ENCODE measurements around the gene EGLN1. TPM values are rescaled to one million over a fixed set of nuclear protein-coding genes. Genes with fewer than 3 reads are reported as not detected.

EGLN1 gene
- total RNA-seq, 1 donor from 2014 or later: 19.9 TPM

DNA sequence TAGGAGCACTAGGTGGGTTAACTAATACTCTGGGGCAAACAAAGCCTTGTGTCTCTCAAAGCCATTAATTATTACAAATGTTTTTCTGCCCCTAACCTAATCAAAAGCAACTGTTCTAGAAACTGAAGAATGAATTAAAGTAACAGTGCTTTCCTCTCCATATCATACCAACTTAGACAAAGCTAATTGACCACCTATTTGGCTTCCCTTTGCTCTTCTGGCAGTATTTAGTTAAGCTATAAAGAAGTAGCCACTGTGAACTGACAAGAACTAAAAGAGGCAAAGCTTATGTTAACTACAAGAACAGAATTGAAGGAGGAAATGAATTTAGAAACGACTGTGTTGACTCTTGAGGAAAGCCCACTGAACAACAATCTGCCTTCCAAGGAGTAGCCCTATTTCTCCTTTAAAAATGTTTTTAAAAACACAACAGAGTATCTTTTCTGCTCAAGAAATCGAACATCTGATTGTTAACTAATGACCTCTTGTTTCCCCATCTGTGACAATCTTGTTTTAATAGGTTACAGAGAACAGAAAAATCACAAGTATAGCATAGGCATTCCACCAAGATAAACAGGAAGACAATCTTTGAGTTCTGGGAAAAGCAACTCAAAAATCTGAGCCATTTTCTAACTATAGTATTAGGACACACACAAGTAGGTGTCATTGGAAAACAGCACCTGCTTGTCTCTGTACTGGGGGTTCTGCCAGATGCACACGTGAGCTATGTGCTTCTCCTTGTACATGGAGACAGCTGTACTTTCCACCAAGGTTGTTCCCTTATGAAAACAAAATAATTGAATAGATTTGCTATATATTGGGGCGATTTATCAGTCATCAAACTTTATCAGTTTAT is 3.1 kb upstream of the EGLN1 start:
- Mint-ChIP-seq H3K27me3 (no peaks in the 10 kb centered on the region), H3K4me3 (ENCODE audit: low read depth) (no peak overlapping the region), H3K36me3 (ENCODE audit: insufficient read depth) (no peaks in the 10 kb centered on the region), H3K4me1 (ENCODE audit: low read depth) (peaks cover 19% of the 10 kb centered on the region), H3K9me3 (ENCODE audit: low read depth) (no peaks in the 10 kb centered on the region), H3K27ac (no peak overlapping the region)
- DNase-seq (ENCODE audit: low spot score, unreplicated experiment): no peak
- TF ChIP-seq, protein P1, sequence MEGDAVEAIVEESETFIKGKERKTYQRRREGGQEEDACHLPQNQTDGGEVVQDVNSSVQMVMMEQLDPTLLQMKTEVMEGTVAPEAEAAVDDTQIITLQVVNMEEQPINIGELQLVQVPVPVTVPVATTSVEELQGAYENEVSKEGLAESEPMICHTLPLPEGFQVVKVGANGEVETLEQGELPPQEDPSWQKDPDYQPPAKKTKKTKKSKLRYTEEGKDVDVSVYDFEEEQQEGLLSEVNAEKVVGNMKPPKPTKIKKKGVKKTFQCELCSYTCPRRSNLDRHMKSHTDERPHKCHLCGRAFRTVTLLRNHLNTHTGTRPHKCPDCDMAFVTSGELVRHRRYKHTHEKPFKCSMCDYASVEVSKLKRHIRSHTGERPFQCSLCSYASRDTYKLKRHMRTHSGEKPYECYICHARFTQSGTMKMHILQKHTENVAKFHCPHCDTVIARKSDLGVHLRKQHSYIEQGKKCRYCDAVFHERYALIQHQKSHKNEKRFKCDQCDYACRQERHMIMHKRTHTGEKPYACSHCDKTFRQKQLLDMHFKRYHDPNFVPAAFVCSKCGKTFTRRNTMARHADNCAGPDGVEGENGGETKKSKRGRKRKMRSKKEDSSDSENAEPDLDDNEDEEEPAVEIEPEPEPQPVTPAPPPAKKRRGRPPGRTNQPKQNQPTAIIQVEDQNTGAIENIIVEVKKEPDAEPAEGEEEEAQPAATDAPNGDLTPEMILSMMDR (IDR thresholded peaks at IDR 0.05; ENCODE audit: unreplicated experiment): no peak

DNA sequence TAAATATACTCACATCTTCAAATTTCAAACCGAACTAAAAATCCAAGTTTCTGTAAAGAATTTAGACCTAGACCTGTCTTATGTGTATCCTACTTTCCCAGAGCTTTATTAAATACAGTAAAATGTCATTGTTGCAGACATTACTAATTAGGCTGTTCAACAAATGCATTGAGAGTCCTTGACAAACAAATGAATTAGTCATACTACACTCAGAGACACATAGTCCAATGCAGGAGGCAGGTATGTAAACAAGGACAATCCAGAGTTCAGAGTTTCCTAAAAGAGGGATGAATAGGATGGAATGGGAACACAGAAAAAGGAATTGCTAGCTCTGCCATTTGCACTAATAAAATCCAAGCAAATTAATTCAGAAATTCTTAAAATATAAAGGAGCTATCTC is 1.6 kb upstream of the EGLN1 start:
- Mint-ChIP-seq H3K4me1 (ENCODE audit: low read depth) (peaks cover 31% of the 10 kb centered on the region), H3K27ac (peak overlapping the region; percentile 95), H3K36me3 (ENCODE audit: insufficient read depth) (no peaks in the 10 kb centered on the region), H3K27me3 (no peaks in the 10 kb centered on the region), H3K9me3 (ENCODE audit: low read depth) (no peaks in the 10 kb centered on the region), H3K4me3 (ENCODE audit: low read depth) (peak overlapping the region; percentile 83)
- TF ChIP-seq, protein P1 (IDR thresholded peaks at IDR 0.05; ENCODE audit: unreplicated experiment): no peak
- DNase-seq (ENCODE audit: low spot score, unreplicated experiment): no peak

DNA sequence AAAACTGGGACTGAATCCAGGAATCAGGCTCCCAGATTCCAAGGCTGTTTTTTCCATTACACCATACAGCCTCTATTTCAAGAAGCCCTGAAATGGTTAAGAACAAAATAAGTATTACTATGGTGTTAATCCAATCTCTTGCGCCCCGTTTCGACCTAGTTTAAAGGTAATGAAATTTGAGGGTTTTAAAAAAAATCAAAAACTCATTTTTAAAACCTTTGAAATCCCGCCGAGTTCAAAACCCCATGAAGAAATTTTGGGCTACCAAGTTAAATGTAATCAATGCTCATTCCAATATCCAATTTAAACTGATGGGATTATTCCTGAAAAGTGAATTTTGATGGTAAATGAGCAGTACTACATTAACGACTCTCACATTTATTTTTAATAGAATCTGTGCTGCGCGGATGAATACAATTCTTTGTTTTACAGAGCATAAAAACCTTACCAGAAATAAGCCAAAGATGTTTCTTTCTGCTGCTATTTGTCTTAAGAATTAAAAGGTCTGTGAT is 767 bp upstream of the EGLN1 start:
- Mint-ChIP-seq H3K4me1 (ENCODE audit: low read depth) (peaks cover 37% of the 10 kb centered on the region), H3K4me3 (ENCODE audit: low read depth) (peak overlapping the region; percentile 83), H3K36me3 (ENCODE audit: insufficient read depth) (no peaks in the 10 kb centered on the region), H3K9me3 (ENCODE audit: low read depth) (no peaks in the 10 kb centered on the region), H3K27ac (peak overlapping the region; percentile 95), H3K27me3 (no peaks in the 10 kb centered on the region)
- TF ChIP-seq, protein P1 (IDR thresholded peaks at IDR 0.05; ENCODE audit: unreplicated experiment): no peak
- no peak for DNase-seq (ENCODE audit: low spot score, unreplicated experiment)

DNA sequence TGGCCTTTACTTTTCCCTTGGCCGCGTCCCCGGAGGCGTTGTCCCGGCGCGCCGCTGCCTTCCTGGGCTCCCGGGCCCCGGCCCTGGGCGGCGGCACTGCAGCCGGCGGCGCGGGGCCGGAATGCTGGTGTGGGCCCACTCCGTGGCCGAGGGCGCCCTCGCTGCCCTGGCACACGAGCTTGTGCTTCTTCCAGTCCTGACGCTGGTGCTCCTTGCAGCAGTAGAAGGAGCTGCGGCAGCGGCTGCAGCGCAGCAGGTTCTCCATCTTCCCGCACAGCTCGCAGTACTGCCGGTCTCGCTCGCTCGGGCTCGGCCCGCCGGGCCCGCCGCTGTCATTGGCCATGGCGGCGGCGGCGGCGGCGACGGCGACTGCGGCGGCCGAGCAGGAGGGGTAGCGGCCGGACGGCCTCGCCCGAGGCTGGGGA is 529 bp downstream of the EGLN1 start:
- no peaks in the 10 kb centered on the region for H3K27me3 Mint-ChIP-seq
- H3K27ac Mint-ChIP-seq: peak overlapping the region; percentile 47
- peak; percentile 19 for DNase-seq (ENCODE audit: low spot score, unreplicated experiment)
- H3K9me3 Mint-ChIP-seq (ENCODE audit: low read depth): no peaks in the 10 kb centered on the region
- peak overlapping the region; percentile 74 for H3K4me3 Mint-ChIP-seq (ENCODE audit: low read depth)
- no peaks in the 10 kb centered on the region for H3K36me3 Mint-ChIP-seq (ENCODE audit: insufficient read depth)
- TF ChIP-seq, protein P1 (IDR thresholded peaks at IDR 0.05; ENCODE audit: unreplicated experiment): no peak
- peaks cover 43% of the 10 kb centered on the region for H3K4me1 Mint-ChIP-seq (ENCODE audit: low read depth)

DNA sequence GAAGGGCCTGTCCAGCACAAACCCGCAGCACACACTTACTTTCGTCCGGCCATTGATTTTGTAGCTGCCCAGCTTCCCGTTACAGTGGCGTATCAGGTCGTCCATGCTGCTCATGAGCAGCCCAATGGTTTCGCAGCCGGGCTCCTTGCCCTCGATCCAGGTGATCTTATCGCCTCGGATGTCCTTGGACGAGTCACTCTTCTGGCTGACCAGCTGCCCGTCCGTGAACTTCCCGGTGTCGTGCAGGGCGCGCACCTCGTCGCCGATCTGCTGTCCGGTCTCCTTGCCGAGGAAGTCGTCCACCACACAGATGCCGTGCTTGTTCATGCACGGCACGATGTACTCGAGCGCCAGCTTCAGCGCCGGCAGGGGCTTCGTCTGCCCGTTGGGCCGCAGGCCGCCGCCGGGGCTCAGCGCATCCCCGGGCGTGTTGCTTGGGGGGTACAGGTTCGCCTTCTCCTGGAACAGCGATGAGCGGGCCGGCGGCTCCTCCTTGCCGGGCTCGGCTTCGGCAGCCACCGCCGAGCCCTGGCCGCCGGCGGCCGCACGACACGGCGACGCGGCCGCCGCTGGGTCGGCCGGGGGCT is 1.0 kb downstream of the EGLN1 start:
- TF ChIP-seq, protein P1 (IDR thresholded peaks at IDR 0.05; ENCODE audit: unreplicated experiment): no peak
- H3K27me3 Mint-ChIP-seq: no peaks in the 10 kb centered on the region
- no peaks in the 10 kb centered on the region for H3K36me3 Mint-ChIP-seq (ENCODE audit: insufficient read depth)
- peak overlapping the region; percentile 94 for H3K4me3 Mint-ChIP-seq (ENCODE audit: low read depth)
- peaks cover 43% of the 10 kb centered on the region for H3K4me1 Mint-ChIP-seq (ENCODE audit: low read depth)
- peak; percentile 39 for DNase-seq (ENCODE audit: low spot score, unreplicated experiment)
- peak overlapping the region; percentile 98 for H3K27ac Mint-ChIP-seq
- no peaks in the 10 kb centered on the region for H3K9me3 Mint-ChIP-seq (ENCODE audit: low read depth)

Data from progenitor cell of endocrine pancreas (in vitro differentiated cells).